ENCODE results near the gene GPR35.
A peak's percentile ranks its signal among the peaks of the same experiment; 100 is the strongest.

GPR35 gene

GRCh38 chr2:240602266-240603050 lies 22.8 kb upstream of the GPR35 start:
- in situ Hi-C loops (cut with MboI; ENCODE audit: low pct_unique_long_range_greater_than_20kb, low sequenced_read_pairs, unreplicated experiment), result no loop called here
- TF ChIP-seq, protein P1, sequence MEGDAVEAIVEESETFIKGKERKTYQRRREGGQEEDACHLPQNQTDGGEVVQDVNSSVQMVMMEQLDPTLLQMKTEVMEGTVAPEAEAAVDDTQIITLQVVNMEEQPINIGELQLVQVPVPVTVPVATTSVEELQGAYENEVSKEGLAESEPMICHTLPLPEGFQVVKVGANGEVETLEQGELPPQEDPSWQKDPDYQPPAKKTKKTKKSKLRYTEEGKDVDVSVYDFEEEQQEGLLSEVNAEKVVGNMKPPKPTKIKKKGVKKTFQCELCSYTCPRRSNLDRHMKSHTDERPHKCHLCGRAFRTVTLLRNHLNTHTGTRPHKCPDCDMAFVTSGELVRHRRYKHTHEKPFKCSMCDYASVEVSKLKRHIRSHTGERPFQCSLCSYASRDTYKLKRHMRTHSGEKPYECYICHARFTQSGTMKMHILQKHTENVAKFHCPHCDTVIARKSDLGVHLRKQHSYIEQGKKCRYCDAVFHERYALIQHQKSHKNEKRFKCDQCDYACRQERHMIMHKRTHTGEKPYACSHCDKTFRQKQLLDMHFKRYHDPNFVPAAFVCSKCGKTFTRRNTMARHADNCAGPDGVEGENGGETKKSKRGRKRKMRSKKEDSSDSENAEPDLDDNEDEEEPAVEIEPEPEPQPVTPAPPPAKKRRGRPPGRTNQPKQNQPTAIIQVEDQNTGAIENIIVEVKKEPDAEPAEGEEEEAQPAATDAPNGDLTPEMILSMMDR (IDR thresholded peaks at IDR 0.05; ENCODE audit: extremely low read depth, insufficient read depth, missing control alignments), result no peak
- DNase-seq (ENCODE audit: low spot score), result peak; percentile 38

- in situ Hi-C loops (cut with MboI; ENCODE audit: low pct_unique_long_range_greater_than_20kb, low sequenced_read_pairs, unreplicated experiment), result no loop called here
- no peak for DNase-seq (ENCODE audit: low spot score)
- TF ChIP-seq, protein P1 (IDR thresholded peaks at IDR 0.05; ENCODE audit: extremely low read depth, insufficient read depth, missing control alignments), result no peak
These were observed 22.0 kb upstream of the GPR35 start for GRCh38 chr2:240603081-240603835.

- no peak for DNase-seq (ENCODE audit: low spot score)
- TF ChIP-seq, protein P1 (IDR thresholded peaks at IDR 0.05; ENCODE audit: extremely low read depth, insufficient read depth, missing control alignments), result no peak
- in situ Hi-C loops (cut with MboI; ENCODE audit: low pct_unique_long_range_greater_than_20kb, low sequenced_read_pairs, unreplicated experiment), result no loop called here
These were observed 21.4 kb upstream of the GPR35 start for GRCh38 chr2:240603846-240604245.

- TF ChIP-seq, protein P1 (IDR thresholded peaks at IDR 0.05; ENCODE audit: extremely low read depth, insufficient read depth, missing control alignments), result peak; percentile 40
- peak; percentile 67 for DNase-seq (ENCODE audit: low spot score)
- in situ Hi-C loops (cut with MboI; ENCODE audit: low pct_unique_long_range_greater_than_20kb, low sequenced_read_pairs, unreplicated experiment), result no loop called here
These were observed 20.9 kb upstream of the GPR35 start for GRCh38 chr2:240604291-240604938.

- TF ChIP-seq, protein P1 (IDR thresholded peaks at IDR 0.05; ENCODE audit: extremely low read depth, insufficient read depth, missing control alignments), result no peak
- in situ Hi-C loops (cut with MboI; ENCODE audit: low pct_unique_long_range_greater_than_20kb, low sequenced_read_pairs, unreplicated experiment), result no loop called here
These were observed 20.2 kb upstream of the GPR35 start for GRCh38 chr2:240604939-240605716.

More at GRCh38 chr2:240604939-240605716, 20.2 kb upstream of the GPR35 start:
- DNase-seq (ENCODE audit: low spot score), result peak; percentile 16

Measured in GM13977 (cell line).